Measurements from ENCODE around the gene FADS2. TPM values are rescaled to one million over a fixed set of nuclear protein-coding genes. Genes with fewer than 3 reads are reported as not detected.
A peak's percentile ranks its signal among the peaks of the same experiment; 100 is the strongest.

Gene FADS2
- total RNA-seq, 2 donors from 2014 or later, result 5.1 to 10.2 TPM

DNA sequence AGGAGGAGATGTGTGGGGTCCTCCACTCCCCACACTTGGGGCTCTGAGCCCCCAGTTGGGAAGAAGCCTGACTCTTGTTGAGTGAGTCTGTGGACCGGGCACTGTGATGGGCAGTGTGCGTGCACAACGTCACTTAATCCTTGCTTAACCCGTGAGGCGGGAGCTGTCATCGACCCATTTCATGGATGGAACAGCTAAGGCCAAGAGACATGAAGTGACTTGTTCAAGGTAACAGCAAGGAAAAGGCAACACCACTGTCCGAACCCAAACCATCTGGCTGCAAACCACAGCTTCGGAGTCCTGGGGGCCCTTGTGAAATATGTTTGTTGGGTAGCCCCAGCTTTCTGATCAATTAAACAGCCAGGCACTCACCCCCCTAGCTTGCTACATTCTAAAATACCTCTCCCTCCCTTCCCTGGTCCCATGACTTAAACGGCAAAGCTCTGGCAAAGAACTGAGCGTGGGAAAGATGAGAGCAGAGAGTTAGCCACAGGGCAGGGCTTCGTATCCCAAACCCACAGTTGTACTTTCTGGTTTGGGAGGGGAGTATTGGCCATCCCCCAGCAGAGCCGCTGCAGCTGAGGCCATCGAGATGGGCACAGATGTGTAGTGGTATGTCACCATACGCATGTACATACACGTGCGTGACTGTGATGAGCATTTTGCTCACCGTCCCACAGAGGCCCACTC, 26.3 kb downstream of the FADS2 start:
- Histone ChIP-seq H3K36me3 (no peaks in the 10 kb centered on the region), H3K27me3 (no peaks in the 10 kb centered on the region), H3K4me3 (no peak overlapping the region), H3K4me1 (peaks cover 0 to 17% of the 10 kb centered on the region in 2 donors), H3K27ac (no peak overlapping the region), H3K9me3 (no peaks in the 10 kb centered on the region)
- DNase-seq (ENCODE audit: low spot score), result no peak
- no peak for TF ChIP-seq CTCF (IDR thresholded peaks at IDR 0.05)

- Histone ChIP-seq H3K4me1 (peaks cover 0 to 24% of the 10 kb centered on the region in 2 donors), H3K9me3 (no peaks in the 10 kb centered on the region), H3K4me3 (no peak overlapping the region), H3K27ac (no peak overlapping the region), H3K27me3 (no peaks in the 10 kb centered on the region), H3K36me3 (no peaks in the 10 kb centered on the region)
- no peak for DNase-seq (ENCODE audit: low spot score)
- TF ChIP-seq CTCF (IDR thresholded peaks at IDR 0.05), result no peak
Observed at GRCh38 chr11:61854966-61855714, 27.0 kb downstream of the FADS2 start.

- peaks cover 0 to 26% of the 10 kb centered on the region in 2 donors for H3K4me1 ChIP-seq
- H3K4me3 ChIP-seq, result no peak overlapping the region
- H3K27ac ChIP-seq, result no peak overlapping the region
- no peaks in the 10 kb centered on the region for H3K9me3 ChIP-seq
- no peak for TF ChIP-seq CTCF (IDR thresholded peaks at IDR 0.05)
- DNase-seq (ENCODE audit: low spot score), result no peak
- H3K27me3 ChIP-seq, result no peaks in the 10 kb centered on the region
- no peaks in the 10 kb centered on the region for H3K36me3 ChIP-seq
Observed at GRCh38 chr11:61855939-61856680, 28.0 kb downstream of the FADS2 start.

DNA sequence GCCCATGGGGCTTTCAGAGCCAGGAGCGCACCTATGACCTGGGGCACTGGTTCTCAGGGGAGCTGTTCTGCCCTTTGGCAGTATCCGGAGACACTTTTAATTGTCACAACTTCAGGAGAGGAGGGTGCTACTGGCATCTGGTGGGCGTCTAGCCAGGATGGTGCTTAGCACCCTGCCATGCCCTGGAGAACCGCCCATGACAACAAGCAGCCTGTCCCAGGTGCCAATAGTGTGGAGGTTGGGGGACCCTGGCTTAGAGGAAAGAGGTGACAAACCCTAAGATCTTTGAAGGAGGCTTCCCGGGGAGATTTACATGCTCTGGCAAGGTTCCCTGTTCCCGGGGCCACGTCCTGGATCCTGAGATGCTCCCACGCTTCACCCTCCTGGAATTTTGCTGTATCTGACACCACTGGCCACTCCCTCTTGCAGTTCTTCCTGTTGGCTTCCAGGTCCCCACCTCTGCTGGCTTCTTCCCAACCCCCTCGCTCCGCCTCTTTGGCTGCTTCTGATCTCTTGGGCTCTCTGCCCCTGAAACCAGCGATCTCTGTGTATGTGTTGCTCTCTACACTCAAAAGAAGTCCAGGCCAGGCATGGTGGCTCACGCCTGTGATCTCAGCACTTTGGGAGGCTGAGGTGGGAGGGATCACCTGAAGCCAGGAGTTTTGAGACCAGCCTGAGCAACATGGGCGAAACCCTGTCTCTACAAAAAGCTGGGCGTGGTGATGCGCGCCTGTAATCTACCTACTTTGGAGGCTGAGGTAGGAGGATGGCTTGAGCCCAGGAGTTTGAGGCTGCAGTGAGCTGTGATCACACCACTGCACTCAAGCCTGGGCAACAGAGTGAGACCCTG, 32.2 kb downstream of the FADS2 start:
- TF ChIP-seq CTCF (IDR thresholded peaks at IDR 0.05), result no peak
- peak overlapping the region; percentile 4 to 61 for H3K27ac ChIP-seq
- H3K27me3 ChIP-seq, result no peaks in the 10 kb centered on the region
- no peaks in the 10 kb centered on the region for H3K36me3 ChIP-seq
- peaks cover 0 to 23% of the 10 kb centered on the region in 2 donors for H3K4me1 ChIP-seq
- peak; percentile 80 for DNase-seq (ENCODE audit: low spot score)
- H3K9me3 ChIP-seq, result no peaks in the 10 kb centered on the region
- no peak overlapping the region for H3K4me3 ChIP-seq

- TF ChIP-seq CTCF (IDR thresholded peaks at IDR 0.05), result no peak
- DNase-seq (ENCODE audit: low spot score), result no peak
- Histone ChIP-seq H3K27ac (peak overlapping the region; percentile 55 to 71), H3K36me3 (no peaks in the 10 kb centered on the region), H3K4me1 (peaks cover 0 to 23% of the 10 kb centered on the region in 2 donors), H3K9me3 (no peaks in the 10 kb centered on the region), H3K27me3 (no peaks in the 10 kb centered on the region), H3K4me3 (no peak overlapping the region)
Observed at GRCh38 chr11:61861634-61862033, 33.5 kb downstream of the FADS2 start.

Measured in right atrium auricular region (tissue), 2 donors.